K562 (cell line): ENCODE data around the gene OTUD5. TPM values are rescaled to one million over a fixed set of nuclear protein-coding genes. Genes with fewer than 3 reads are reported as not detected.

Source experiments
- ATAC-seq: fragments of 200-7000 bp; cut with Tn5 transposase; 3 replicates; pipeline ENCODE4 v1.9.1; 2020; ENCODE audit warnings: moderate library complexity
- BruUV-seq: library from RNA; stranded (reverse); fragments of 400-500 nt; replicated peaks from 2 replicates; lab custom pipeline; 2021; lab: Mats Ljungman, UMichigan
- CTCF ChIA-PET: fragments of 300-600 bp; formaldehyde crosslinking; extraction: SDS; loops from one replicate; lab custom pipeline; 2021; ENCODE audit warnings: low intra/inter-chr PET ratio; lab: Yijun Ruan, JAX
- POLR2A ChIA-PET: fragments of 300-600, 350-650 bp; sonication (Branson Sonifier 250); formaldehyde crosslinking; extraction: SDS; loops from one replicate; lab custom pipeline; 2021; ENCODE audit warnings: antibody characterized with exemption, inconsistent platforms; lab: Yijun Ruan, JAX
- DNase-seq, 4 experiments: peaks; one replicate each; pipeline versions ENCODE4 v3.0.0 to v3.0.0-alpha.2; 2011 to 2018; ENCODE audit warnings: low spot score in 3 of 4, mixed read lengths in 3 of 4; ENCODE audit errors: extremely low read depth in 1 of 4
- FAIRE-seq: peaks from 2 replicates; lab custom pipeline; 2011; peaks lifted over from hg19 to GRCh38; lab: Jason Lieb, UNC
- H2AFZ ChIP-seq: 2 replicates; pipeline ENCODE4 v1.6.0; 2011; ENCODE audit warnings: low read depth, low read length, control low read depth, inconsistent platforms
- H3K27ac ChIP-seq: fragments of 200-600 bp; 3 replicates; pipeline ENCODE4 v1.8.0; 2011; ENCODE audit warnings: low read depth, mild to moderate bottlenecking, control low read depth, inconsistent platforms, low read length, moderate library complexity, mixed read lengths; ENCODE audit errors: extremely low read depth
- H3K27me3 ChIP-seq, 2 experiments: fragments of 300-600 bp in 1 of 2; 2 replicates in 1 of 2; 3 replicates in 1 of 2; pipeline versions ENCODE4 v1.6.0 to v1.8.0; 2011; ENCODE audit warnings: inconsistent platforms in 2 of 2, low read length in 2 of 2, mild to moderate bottlenecking in 1 of 2, mixed read lengths in 1 of 2, moderate library complexity in 1 of 2; ENCODE audit not compliant: control insufficient read depth in 2 of 2, insufficient read depth in 2 of 2
- H3K36me3 ChIP-seq: fragments of 300-600 bp; 3 replicates; pipeline ENCODE4 v1.8.0; 2011; ENCODE audit warnings: mild to moderate bottlenecking, low read length, inconsistent platforms; ENCODE audit not compliant: control insufficient read depth, insufficient read depth
- H3K4me1 ChIP-seq, 2 experiments: fragments of 200-600 bp in 1 of 2; replicated peaks in 1 of 2; 2 replicates in 1 of 2; 3 replicates in 1 of 2; pipeline versions ENCODE4 v1.5.1 to v1.8.0; 2011; ENCODE audit warnings: inconsistent platforms in 2 of 2, low read length in 2 of 2, mild to moderate bottlenecking in 1 of 2, mixed read lengths in 1 of 2, moderate library complexity in 1 of 2; ENCODE audit not compliant: control insufficient read depth in 2 of 2, insufficient read depth in 2 of 2
- H3K4me2 ChIP-seq: 2 replicates; pipeline ENCODE4 v1.6.1; 2011; ENCODE audit warnings: low read length, control low read depth, inconsistent platforms, mixed read lengths; ENCODE audit not compliant: insufficient read depth
- H3K4me3 ChIP-seq: fragments of 200-600 bp; sonication (generic), shearing (Covaris generic); 2 replicates; pipeline ENCODE4 v1.5.1; 2016; ENCODE audit warnings: control low read depth, inconsistent platforms
- H3K79me2 ChIP-seq: fragments of 200-600 bp; 3 replicates; pipeline ENCODE4 v1.8.0; 2011; ENCODE audit warnings: low read length, inconsistent platforms; ENCODE audit not compliant: control insufficient read depth, insufficient read depth
- H3K9ac ChIP-seq, 2 experiments: 2 replicates each; pipeline versions ENCODE4 v1.6.0 to v1.6.1; 2011; ENCODE audit warnings: low read depth in 2 of 2, low read length in 2 of 2, control low read depth in 1 of 2, inconsistent platforms in 1 of 2, mild to moderate bottlenecking in 1 of 2, mixed read lengths in 1 of 2; ENCODE audit not compliant: insufficient read depth in 1 of 2
- H3K9me1 ChIP-seq: one replicate; pipeline ENCODE4 v1.6.0; 2011; ENCODE audit warnings: inconsistent platforms, mild to moderate bottlenecking, low read length, moderate library complexity; ENCODE audit not compliant: control insufficient read depth, insufficient read depth
- H3K9me3 ChIP-seq: replicated peaks from 2 replicates; pipeline ENCODE4 v1.5.1; 2011; ENCODE audit warnings: low read depth, low read length, inconsistent platforms; ENCODE audit not compliant: control insufficient read depth, insufficient read depth
- H4K20me1 ChIP-seq: replicated peaks from 2 replicates; pipeline ENCODE4 v1.6.1; 2011; ENCODE audit warnings: low read length, inconsistent platforms, mixed read lengths; ENCODE audit not compliant: control insufficient read depth, insufficient read depth
- ATF3 ChIP-seq, 2 experiments: fragments of 450-650 bp in 1 of 2; sonication (generic) in 1 of 2; formaldehyde crosslinking in 1 of 2; IDR thresholded peaks in 1 of 2; conservative IDR thresholded peaks in 1 of 2; 2 replicates each; pipeline versions ENCODE4 v1.6.1 to v1.8.1; 2016 to 2023; ENCODE audit warnings: mild to moderate bottlenecking in 2 of 2, moderate library complexity in 2 of 2, inconsistent platforms in 1 of 2, missing genetic modification reagents in 1 of 2
- CSDE1 ChIP-seq, 2 experiments: fragments of 450-650 bp; IDR thresholded peaks; 2 replicates each; pipeline ENCODE4 v1.6.1; 2016; ENCODE audit warnings: mild to moderate bottlenecking in 1 of 2
- FOXJ3 ChIP-seq: sonication (generic); formaldehyde crosslinking; IDR thresholded peaks from 2 replicates; pipeline ENCODE4 v1.4.0; 2020; ENCODE audit warnings: mild to moderate bottlenecking, missing genetic modification reagents
- MEF2A ChIP-seq: IDR thresholded peaks from 2 replicates; pipeline ENCODE4 v1.6.1; 2011; ENCODE audit warnings: low read depth, mild to moderate bottlenecking, low read length, moderate library complexity; ENCODE audit not compliant: control insufficient read depth
- SIX5 ChIP-seq, 2 experiments: IDR thresholded peaks; 2 replicates each; pipeline ENCODE4 v1.6.1; 2011; ENCODE audit warnings: low read length in 2 of 2, borderline replicate concordance in 1 of 2, low read depth in 1 of 2, mild to moderate bottlenecking in 1 of 2, moderate library complexity in 1 of 2; ENCODE audit not compliant: insufficient read depth in 1 of 2
- SLC30A9 ChIP-seq: fragments of 250-450 bp; sonication (Bioruptor Pico); IDR thresholded peaks from 2 replicates; pipeline ENCODE4 v1.8.0; 2022; ENCODE audit warnings: mild to moderate bottlenecking, moderate library complexity
- TEAD2 ChIP-seq: fragments of 450-650 bp; IDR thresholded peaks from 2 replicates; pipeline ENCODE4 v1.6.1; 2016; ENCODE audit warnings: missing genetic modification characterization, control low read depth, missing compliant biosample characterization
- ZBTB40 ChIP-seq, 2 experiments: fragments of 450-650 bp in 1 of 2; sonication (generic) in 1 of 2; formaldehyde crosslinking in 1 of 2; IDR thresholded peaks; 2 replicates each; pipeline versions ENCODE4 v1.7.1 to v1.9.0; 2016 to 2022; ENCODE audit warnings: inconsistent platforms in 1 of 2, mild to moderate bottlenecking in 1 of 2, missing genetic modification reagents in 1 of 2
- ZBTB8A ChIP-seq: fragments of 450-650 bp; IDR thresholded peaks from 2 replicates; pipeline ENCODE4 v1.6.1; 2018; ENCODE audit warnings: mild to moderate bottlenecking, moderate library complexity; ENCODE audit not compliant: partially characterized antibody
- ZNF347 ChIP-seq: fragments of 450-650 bp; formaldehyde crosslinking; IDR thresholded peaks from 2 replicates; pipeline ENCODE4 v1.4.0; 2020; ENCODE audit warnings: low read depth, mild to moderate bottlenecking, moderate library complexity
- ZNF431 ChIP-seq: sonication (generic); formaldehyde crosslinking; IDR thresholded peaks from 2 replicates; pipeline ENCODE4 v1.8.0; 2022; ENCODE audit warnings: mild to moderate bottlenecking, missing genetic modification reagents
- ZNF780A ChIP-seq: fragments of 250-450 bp; sonication (Bioruptor Pico); IDR thresholded peaks from 2 replicates; pipeline ENCODE4 v1.5.0; 2021; ENCODE audit warnings: mild to moderate bottlenecking
- ZNF830 ChIP-seq: fragments of 250-450 bp; sonication (Bioruptor Pico); IDR thresholded peaks from 2 replicates; pipeline ENCODE4 v1.5.0; 2021; ENCODE audit warnings: mild to moderate bottlenecking
- WGBS: fragments of 100-300 bp; shearing (Covaris generic); methylation state at CpG from one replicate; pipeline ENCODE4 v1.1.6; 2016; ENCODE audit warnings: low coverage, mixed read lengths; ENCODE audit not compliant: insufficient coverage; ENCODE audit errors: missing lambda C conversion rate; 5-methylcytosine and 5-hydroxymethylcytosine counted together
- in situ Hi-C: fragments of 300-500 bp; cut with MboI; formaldehyde crosslinking; loops from 4 replicates; pipeline ENCODE4 v1.15.0; 2018; ENCODE audit warnings: inconsistent platforms, mixed read lengths
- intact Hi-C: fragments of 100-400 bp; cut with micrococcal nuclease; formaldehyde crosslinking; loops from 2 replicates; pipeline ENCODE4 v1.14.2; 2022
- polyA plus RNA-seq, 8 experiments: library from polyadenylated mRNA; depleted of rRNA in 4 of 8; stranded (reverse) in 5 of 8; unstranded in 3 of 8; fragments of >200 nt; fragmentation: Nextera tagmentation in 2 of 8; fragmentation: Illumina TruSeq in 1 of 8; extraction: Ambion mirVana in 2 of 8; extraction: Trizol in 1 of 8; gene quantifications; 2 replicates each; pipeline versions ENCODE4 v1.2.1 to v1.2.3, GENCODE V29; 2011 to 2014; ENCODE audit warnings: inconsistent platforms in 1 of 8, missing spikeins in 1 of 8
- total RNA-seq, 7 experiments: library from RNA; depleted of rRNA in 6 of 7; stranded (reverse); fragments of >200 nt in 6 of 7; fragmentation: Illumina TruSeq in 2 of 7; extraction: Trizol in 2 of 7; gene quantifications; 2 replicates each; pipeline versions ENCODE4 v1.2.1 to v1.2.3, GENCODE V29; 2011 to 2021; ENCODE audit warnings: low replicate concordance in 1 of 7

OTUD5 gene
- total and polyA plus RNA-seq, 9 of the 15 experiments (the other 6 are each of a cell fraction or from before 2014, with no cell fraction given): 3.6 to 102 (median 59.0) TPM

GRCh38 chrX:48935301-48935670 lies 22.1 kb downstream of the OTUD5 start:
- in situ Hi-C loops: no loop called here
- Histone ChIP-seq H3K4me2 (no peak overlapping the region), H3K4me3 (no peak overlapping the region), H4K20me1 (no peaks in the 10 kb centered on the region), H3K4me1 (peaks cover 34 to 44% of the 10 kb centered on the region in 2 experiments), H3K9me1 (no peaks in the 10 kb centered on the region), H3K9ac (no peak overlapping the region), H3K27me3 (no peaks in the 10 kb centered on the region), H3K9me3 (no peaks in the 10 kb centered on the region), H3K36me3 (peaks cover 78% of the 10 kb centered on the region), H2AFZ (no peak overlapping the region), H3K27ac (peak overlapping the region; percentile 38; the same call in 1 of the 3 replicates), H3K79me2 (peaks cover 58% of the 10 kb centered on the region)
- ATAC-seq (no peak), DNase-seq (no peak), FAIRE-seq (no peak)
- WGBS: 100% methylated on average over 1 of the region's 1 CpG
- CTCF ChIA-PET: no interaction called here
- POLR2A ChIA-PET: no interaction called here
- intact Hi-C loops: no loop called here
- BruUV-seq: no TSS peak
- TF ChIP-seq ZBTB40 (IDR thresholded peaks at IDR 0.05): no peak
- TF ChIP-seq ZBTB40 (CRISPR knock-in tag; IDR thresholded peaks at IDR 0.05): no peak
- TF ChIP-seq TEAD2 (tag): no peak
- TF ChIP-seq ZBTB8A: no peak
- TF ChIP-seq SLC30A9 (CRISPR knock-in tag): no peak
- TF ChIP-seq CSDE1 (IDR thresholded peaks at IDR 0.05): no peak
- TF ChIP-seq SIX5 (IDR thresholded peaks at IDR 0.05; ENCODE audit: borderline replicate concordance in 1 of 2, insufficient read depth in 1 of 2, low read depth in 1 of 2, low read length in 2 of 2): no peak
- no peak for TF ChIP-seq FOXJ3 (CRISPR knock-in tag)
- TF ChIP-seq ZNF780A: no peak
- TF ChIP-seq ZNF347 (CRISPR knock-in tag): no peak
- TF ChIP-seq ATF3 (IDR thresholded peaks at IDR 0.05): no peak
- no peak for TF ChIP-seq ATF3 (CRISPR knock-in tag; conservative IDR thresholded peaks at IDR 0.05)
- no peak for TF ChIP-seq ZNF830 (CRISPR knock-in tag)
- TF ChIP-seq ZNF431: no peak
- TF ChIP-seq MEF2A: no peak
